WERI-Rb-1 (cell line): Measurements from ENCODE around the gene CIITA.

Experiments used
- DNase-seq: peaks from one replicate; pipeline ENCODE4 v3.0.0-alpha.2; 2020
- H3K27ac ChIP-seq: fragments of 250-450 bp; sonication (Bioruptor Pico); 2 replicates; pipeline ENCODE4 v1.5.1; 2020; ENCODE audit warnings: mild to moderate bottlenecking, moderate library complexity
- H3K27me3 ChIP-seq: fragments of 250-450 bp; sonication (Bioruptor Pico); 2 replicates; pipeline ENCODE4 v1.5.1; 2021; ENCODE audit warnings: mild to moderate bottlenecking, low read depth, moderate library complexity; ENCODE audit not compliant: insufficient read depth, severe bottlenecking
- H3K36me3 ChIP-seq: fragments of 250-450 bp; sonication (Bioruptor Pico); 2 replicates; pipeline ENCODE4 v1.5.1; 2020; ENCODE audit warnings: mild to moderate bottlenecking, moderate library complexity
- H3K4me3 ChIP-seq: 2 replicates; pipeline ENCODE4 v1.5.1; 2011; ENCODE audit warnings: low read depth, mild to moderate bottlenecking, control low read depth, low read length
- H3K9me3 ChIP-seq: fragments of 250-450 bp; sonication (Bioruptor Pico); 2 replicates; pipeline ENCODE4 v1.5.1; 2021; ENCODE audit warnings: mild to moderate bottlenecking, moderate library complexity; ENCODE audit not compliant: severe bottlenecking
- TF ChIP-seq, protein P1 (sequence below): IDR thresholded peaks from 2 replicates; pipeline ENCODE4 v1.5.1; 2011; ENCODE audit warnings: low read depth, mild to moderate bottlenecking, control low read depth, inconsistent platforms, low read length

CIITA gene

DNA sequence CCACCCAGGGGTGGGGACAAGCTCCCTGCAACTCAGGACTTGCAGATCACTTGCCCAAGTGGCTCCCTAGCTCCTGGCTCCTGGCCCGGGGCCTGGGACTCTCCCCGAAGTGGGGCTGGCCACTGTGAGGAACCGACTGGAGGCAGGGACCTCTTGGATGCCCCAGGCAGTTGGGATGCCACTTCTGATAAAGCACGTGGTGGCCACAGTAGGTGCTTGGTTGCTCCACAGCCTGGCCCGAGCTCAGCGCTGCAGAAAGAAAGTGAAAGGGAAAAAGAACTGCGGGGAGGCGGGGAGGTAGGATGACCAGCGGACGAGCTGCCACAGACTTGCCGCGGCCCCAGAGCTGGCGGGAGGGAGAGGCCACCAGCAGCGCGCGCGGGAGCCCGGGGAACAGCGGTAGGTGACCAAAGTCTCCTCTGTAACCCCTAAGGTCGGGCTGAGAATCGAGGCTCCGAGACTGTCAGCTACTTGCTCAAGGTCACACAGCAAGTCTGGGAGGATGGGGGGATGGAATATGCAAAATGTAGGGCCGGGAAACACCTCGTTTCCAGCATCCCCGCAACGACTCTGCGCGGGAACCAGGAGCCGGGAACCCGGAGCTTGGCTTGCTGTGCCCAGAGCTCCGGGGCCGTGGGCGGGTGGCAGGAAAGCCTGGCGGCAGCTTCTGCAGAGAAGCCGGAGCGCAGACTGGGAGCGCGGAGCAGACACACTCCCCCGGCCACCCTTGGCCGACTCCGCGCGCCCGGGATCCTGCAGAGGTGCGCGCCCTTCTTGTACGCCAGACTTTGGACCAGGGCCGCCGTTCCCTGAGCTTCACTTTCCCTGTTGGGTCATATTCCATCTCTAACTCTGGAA lies 1.9 kb downstream of the CIITA start:
- Histone ChIP-seq H3K27me3 (peaks cover 6% of the 10 kb centered on the region), H3K9me3 (no peaks in the 10 kb centered on the region), H3K4me3 (no peak overlapping the region), H3K27ac (no peak overlapping the region), H3K36me3 (no peaks in the 10 kb centered on the region)
- DNase-seq: no peak
- TF ChIP-seq, protein P1, sequence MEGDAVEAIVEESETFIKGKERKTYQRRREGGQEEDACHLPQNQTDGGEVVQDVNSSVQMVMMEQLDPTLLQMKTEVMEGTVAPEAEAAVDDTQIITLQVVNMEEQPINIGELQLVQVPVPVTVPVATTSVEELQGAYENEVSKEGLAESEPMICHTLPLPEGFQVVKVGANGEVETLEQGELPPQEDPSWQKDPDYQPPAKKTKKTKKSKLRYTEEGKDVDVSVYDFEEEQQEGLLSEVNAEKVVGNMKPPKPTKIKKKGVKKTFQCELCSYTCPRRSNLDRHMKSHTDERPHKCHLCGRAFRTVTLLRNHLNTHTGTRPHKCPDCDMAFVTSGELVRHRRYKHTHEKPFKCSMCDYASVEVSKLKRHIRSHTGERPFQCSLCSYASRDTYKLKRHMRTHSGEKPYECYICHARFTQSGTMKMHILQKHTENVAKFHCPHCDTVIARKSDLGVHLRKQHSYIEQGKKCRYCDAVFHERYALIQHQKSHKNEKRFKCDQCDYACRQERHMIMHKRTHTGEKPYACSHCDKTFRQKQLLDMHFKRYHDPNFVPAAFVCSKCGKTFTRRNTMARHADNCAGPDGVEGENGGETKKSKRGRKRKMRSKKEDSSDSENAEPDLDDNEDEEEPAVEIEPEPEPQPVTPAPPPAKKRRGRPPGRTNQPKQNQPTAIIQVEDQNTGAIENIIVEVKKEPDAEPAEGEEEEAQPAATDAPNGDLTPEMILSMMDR: no peak

DNA sequence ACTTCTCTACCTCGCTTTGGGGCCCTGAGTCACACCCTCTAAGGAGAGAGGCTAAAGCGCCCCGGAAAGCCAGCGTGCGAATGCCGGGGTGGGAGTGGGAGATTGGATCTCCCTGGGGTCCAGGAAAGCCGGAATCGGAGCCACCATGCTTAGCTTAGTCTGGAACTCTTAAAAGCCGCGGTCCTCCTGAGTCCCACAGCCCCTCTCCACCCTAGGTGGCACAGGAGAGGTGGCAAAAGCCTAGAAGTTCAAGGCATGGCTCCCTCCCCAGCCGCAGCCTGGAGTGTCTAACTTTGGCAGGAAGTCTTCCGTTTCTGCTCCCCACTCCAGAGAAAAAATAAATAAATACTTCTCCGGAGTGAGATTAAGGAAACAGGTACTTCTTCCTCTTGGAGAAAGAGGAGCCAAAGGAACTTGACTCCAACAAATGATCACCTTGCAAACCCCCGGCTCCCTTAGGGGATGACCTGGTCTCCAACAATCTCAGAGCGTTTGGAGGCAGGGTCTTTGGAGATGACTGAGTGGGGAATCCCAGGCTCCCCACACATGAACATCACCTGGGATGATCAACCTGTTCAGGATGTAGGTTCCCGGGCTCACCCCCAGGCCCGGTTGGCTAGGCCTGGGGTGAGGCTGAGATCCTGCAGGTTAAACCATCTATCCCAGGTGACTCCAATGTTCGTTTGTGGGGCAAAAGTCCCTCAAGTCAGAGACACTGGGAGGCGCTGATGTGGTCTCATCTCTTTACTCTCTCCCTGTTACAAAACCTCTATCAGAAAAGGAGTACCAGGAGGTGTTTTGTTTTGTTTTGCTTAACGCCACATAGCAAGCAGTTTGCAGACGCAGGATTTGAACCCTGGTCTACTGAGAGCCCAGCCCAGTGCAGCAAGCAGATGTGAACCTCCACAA lies 2.9 kb downstream of the CIITA start:
- no peaks in the 10 kb centered on the region for H3K9me3 ChIP-seq
- H3K4me3 ChIP-seq: no peak overlapping the region
- no peak for DNase-seq
- no peaks in the 10 kb centered on the region for H3K36me3 ChIP-seq
- peaks cover 6% of the 10 kb centered on the region for H3K27me3 ChIP-seq
- TF ChIP-seq, protein P1: no peak
- no peak overlapping the region for H3K27ac ChIP-seq

DNA sequence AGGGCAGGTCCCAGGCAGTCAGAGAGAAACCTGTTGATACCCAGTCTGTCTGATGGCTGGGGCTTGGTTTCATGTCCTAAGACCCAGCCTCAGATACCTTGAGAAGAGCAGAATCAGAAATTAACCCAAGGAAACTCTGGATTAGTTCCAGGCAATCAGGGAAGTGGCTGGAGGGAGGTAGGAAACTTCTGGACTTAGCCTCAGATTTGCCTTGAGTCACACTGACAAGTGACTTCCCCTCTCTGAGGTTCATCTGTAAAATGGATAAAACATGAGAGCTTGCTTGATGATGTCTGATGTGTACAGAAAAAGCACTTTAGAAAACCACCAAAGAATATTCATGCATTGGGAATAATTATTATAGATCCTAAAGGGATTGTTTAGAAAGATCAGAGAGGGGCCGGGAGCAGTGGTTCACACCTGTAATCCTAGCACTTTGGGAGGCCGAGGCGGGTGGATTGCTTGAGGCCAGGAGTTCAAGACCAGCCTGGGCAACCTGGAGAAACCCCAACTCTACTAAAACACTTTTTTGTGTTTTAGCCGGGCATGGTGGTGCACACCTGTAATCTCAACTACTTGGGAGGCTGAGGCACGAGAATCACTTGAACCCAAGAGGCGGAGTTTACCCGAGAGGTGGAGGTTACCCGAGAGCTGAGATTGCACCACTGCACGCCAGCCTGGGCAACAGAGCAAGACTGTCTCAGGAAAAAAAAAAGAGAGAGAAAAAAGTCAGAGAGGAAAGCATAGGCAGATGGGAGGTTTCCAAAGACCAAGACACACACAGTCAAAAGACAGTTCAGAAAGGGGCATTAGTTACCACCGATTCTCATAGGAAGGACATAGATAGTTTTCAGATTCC lies 3.8 kb downstream of the CIITA start:
- DNase-seq: no peak

DNA sequence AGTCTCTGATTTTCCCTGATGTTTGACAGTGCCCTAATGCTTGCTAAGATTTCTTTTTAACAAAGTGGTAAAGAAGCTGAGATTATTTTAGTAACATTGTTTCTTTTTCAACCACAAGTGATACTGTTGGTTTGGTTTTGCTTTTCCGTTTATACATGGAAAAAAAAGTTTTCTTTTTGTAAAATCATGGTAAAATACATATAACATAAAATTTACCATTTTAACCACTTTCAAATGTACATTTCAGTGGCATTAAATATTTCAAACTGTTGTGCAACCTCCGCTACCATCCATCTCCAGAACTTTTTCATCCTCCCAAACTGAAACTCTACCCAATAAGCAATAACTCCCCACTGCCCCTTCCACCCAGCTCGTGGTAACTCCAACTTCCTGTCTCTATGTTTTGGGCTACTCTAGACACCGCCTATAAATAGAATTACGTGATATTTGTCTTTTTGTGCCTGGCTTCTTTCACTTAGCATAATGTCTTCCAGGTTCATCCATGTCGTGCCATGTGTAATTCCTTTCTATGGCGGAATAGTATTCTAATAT lies 4.6 kb downstream of the CIITA start:
- Histone ChIP-seq H3K4me3 (no peak overlapping the region), H3K27me3 (peaks cover 6% of the 10 kb centered on the region), H3K9me3 (no peaks in the 10 kb centered on the region), H3K27ac (no peak overlapping the region), H3K36me3 (no peaks in the 10 kb centered on the region)
- no peak for DNase-seq
- TF ChIP-seq, protein P1: no peak

More for the DNA sequence above, 3.8 kb downstream of the CIITA start:
- TF ChIP-seq, protein P1: no peak
- no peaks in the 10 kb centered on the region for H3K36me3 ChIP-seq
- no peaks in the 10 kb centered on the region for H3K9me3 ChIP-seq
- H3K27ac ChIP-seq: no peak overlapping the region
- peaks cover 6% of the 10 kb centered on the region for H3K27me3 ChIP-seq
- H3K4me3 ChIP-seq: no peak overlapping the region

DNA sequence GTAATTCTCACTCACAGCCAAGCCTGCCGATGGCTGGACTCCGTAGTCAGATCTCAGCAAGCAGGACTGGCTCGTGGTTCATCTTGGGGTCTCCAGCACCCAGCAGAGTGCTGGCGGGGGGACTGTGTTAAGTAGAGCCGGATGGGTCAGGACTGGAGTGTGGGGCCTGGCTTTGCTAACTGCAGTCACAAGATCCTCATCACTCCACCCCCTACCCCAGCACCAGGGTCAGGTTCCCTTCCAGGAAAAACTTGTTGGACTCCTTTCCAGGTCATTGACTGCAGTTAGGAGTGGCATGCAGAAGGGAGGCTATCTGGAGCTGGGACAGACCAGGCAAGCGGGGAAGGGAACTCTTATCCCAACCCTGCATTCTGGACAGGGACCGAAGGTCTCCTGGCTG lies 6.0 kb downstream of the CIITA start:
- TF ChIP-seq, protein P1: no peak
- no peaks in the 10 kb centered on the region for H3K36me3 ChIP-seq
- H3K27me3 ChIP-seq: peaks cover 6% of the 10 kb centered on the region
- H3K4me3 ChIP-seq: no peak overlapping the region
- H3K9me3 ChIP-seq: no peaks in the 10 kb centered on the region
- no peak for DNase-seq
- no peak overlapping the region for H3K27ac ChIP-seq
